Stimulated activated CD8-positive, alpha-beta memory T cell treated with anti-CD3 and anti-CD28 coated beads, Interleukin-4, amount 100 ng/mL, for 24 hours (primary cell): ENCODE results near the gene LNP1.
"Not testable (repeated sequence)": the region's sequence is repeated elsewhere in the genome, so short reads cannot be mapped to it uniquely, and the experiment has no call there.

Source experiments
- DNase-seq: peaks from one replicate; pipeline ENCODE4 v3.0.0-alpha.2; 2020; ENCODE audit warnings: low read depth

LNP1 gene

GRCh38 chr3:100478521-100478920, 77.2 kb downstream of the LNP1 start:
- DNase-seq = not testable (repeated sequence)

DNA sequence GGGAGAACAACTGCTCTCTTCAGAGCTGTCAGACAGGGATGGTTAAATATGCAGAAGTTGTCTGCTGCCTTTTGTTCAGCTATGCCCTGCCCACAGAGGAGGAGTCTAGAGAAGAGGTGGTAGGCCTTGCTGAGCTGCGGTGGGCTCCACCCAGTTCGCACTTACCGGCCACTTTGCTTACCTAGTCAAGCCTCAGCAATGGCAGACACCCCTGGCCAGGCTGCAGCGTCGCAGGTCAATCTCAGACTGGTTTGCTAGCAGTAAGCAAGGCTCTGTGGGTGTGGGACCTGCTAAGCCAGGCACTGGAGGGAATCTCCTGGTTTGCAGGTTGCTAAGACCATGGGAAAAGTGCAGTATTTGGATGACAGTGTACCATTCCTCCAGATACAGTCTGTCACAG, 78.7 kb downstream of the LNP1 start:
- no peak for DNase-seq

GRCh38 chr3:100482176-100482575, 80.8 kb downstream of the LNP1 start:
- DNase-seq = no peak

DNA sequence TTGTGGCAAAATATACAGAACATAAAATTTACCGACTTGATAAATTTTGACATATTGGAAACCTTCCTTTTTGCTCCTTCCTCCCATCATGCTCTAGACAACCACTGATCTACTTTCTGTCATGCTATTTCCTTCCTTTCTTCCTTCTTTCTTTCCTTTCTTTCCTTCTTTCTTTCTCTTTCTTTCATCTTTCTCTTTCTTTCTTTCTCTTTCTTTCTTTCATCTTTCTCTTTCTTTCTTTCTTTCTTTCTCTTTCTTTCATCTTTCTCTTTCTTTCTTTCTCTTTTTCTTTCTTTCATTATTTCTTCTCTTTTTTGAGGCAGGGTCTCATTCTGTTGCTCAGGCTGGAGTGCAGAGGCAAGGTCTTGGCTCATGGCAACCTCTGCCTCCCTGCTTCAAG, 82.2 kb downstream of the LNP1 start:
- no peak for DNase-seq

- DNase-seq = no peak
Observed at GRCh38 chr3:100486808-100487207, 85.5 kb downstream of the LNP1 start.

- DNase-seq = no peak
Observed at GRCh38 chr3:100489118-100489517, 87.8 kb downstream of the LNP1 start.

DNA sequence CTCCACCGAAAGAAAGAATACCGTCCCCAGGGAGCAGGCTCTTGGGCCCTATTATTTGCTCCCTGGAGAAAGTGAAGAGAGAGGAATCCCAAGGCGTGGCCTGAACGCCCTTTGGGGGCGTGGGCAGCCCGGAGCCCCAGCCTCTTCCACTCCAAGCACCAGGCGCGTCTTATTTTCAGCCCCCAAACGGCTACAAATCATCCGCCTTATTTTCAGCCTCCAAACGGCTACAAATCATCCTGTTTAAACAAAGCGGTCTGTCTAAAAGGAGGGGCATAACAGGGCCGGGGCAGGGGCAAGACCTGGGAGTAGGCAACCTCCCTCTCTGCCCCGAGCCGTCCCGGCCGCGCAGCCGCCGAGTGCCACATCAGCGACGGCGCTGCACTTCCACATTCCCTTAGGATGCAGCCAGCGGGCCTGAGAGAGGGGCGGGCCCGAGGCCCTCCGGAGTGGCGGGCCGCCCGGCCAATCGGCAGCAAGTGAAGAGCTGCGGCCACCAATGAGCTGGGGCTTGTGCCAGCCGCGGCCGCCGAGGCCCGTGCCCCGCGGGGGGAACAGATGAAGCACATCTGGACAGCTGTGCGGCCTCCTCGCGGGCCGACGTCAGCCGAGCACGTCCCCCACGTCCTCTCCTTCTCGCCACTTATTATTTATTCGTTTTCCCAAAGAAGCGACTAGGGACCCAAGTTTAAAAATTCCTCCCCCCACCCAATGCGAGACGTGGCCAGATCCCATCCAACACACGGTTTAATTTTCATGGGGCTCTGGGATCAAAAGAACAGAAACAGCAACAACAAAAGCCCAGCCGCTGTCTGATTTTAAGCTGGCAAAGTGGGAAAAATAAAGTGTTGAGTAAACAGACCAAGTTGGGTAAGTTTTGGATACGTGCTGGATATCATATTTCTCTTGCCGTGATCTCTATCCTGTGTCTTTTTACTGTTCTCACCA, 91.0 kb downstream of the LNP1 start, which contains the start of gene TMEM45A:
Gene TMEM45A (plus strand): TSS at position 561 of the 948 bp plus-strand sequence. CDS start 62,593 bp downstream, outside the sequence.
- DNase-seq = peak; percentile 72

- no peak for DNase-seq
Observed at GRCh38 chr3:100496711-100497261, 95.4 kb downstream of the LNP1 start.

- no peak for DNase-seq
Observed at GRCh38 chr3:100499651-100500050, 98.3 kb downstream of the LNP1 start.

GRCh38 chr3:100500320-100500880, 99.1 kb downstream of the LNP1 start:
- DNase-seq = no peak

- DNase-seq = no peak
Observed at GRCh38 chr3:100503448-100503847, 102.1 kb downstream of the LNP1 start.
